Sigmoid colon (tissue), 3 donors: ENCODE measurements around the gene USP40.

Source experiments
- POLR2A ChIP-seq, 2 donors: fragments of 450-650 bp; IDR thresholded peaks; one replicate each; pipeline ENCODE4 v1.6.1; 2016; ENCODE audit warnings: antibody characterized with exemption in 2 of 2, mild to moderate bottlenecking in 2 of 2, moderate library complexity in 2 of 2
- TF ChIP-seq, protein P1 (sequence below), 4 experiments: fragments of 450-650 bp in 3 of 4; fragments of 200-600 bp in 1 of 4; IDR thresholded peaks; one replicate each; pipeline ENCODE4 v1.5.1; 2016 to 2019; ENCODE audit warnings: antibody characterized with exemption in 4 of 4, mild to moderate bottlenecking in 3 of 4, moderate library complexity in 2 of 4

DNA sequence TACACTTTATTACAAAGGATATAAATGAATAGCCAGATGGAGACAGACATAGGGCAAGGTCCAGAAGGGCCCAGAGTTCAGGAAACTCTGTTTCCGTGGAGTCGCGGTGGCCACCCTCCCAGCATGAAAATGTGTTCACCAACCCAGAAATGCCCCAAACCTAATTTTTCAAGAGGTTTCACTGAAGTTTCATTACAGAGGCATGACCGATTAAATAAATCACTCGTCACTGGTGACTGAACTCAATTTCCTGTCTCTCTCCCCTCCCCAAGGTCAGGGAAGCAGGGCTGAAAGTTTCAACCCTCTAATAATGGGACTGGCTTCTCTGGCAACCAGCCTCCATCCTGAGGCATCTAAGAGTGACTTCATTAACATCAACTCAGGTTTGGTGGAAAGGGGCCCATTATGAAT is 22.4 kb downstream of the USP40 start:
- TF ChIP-seq POLR2A (IDR thresholded peaks at IDR 0.05): no peak
- TF ChIP-seq, protein P1, sequence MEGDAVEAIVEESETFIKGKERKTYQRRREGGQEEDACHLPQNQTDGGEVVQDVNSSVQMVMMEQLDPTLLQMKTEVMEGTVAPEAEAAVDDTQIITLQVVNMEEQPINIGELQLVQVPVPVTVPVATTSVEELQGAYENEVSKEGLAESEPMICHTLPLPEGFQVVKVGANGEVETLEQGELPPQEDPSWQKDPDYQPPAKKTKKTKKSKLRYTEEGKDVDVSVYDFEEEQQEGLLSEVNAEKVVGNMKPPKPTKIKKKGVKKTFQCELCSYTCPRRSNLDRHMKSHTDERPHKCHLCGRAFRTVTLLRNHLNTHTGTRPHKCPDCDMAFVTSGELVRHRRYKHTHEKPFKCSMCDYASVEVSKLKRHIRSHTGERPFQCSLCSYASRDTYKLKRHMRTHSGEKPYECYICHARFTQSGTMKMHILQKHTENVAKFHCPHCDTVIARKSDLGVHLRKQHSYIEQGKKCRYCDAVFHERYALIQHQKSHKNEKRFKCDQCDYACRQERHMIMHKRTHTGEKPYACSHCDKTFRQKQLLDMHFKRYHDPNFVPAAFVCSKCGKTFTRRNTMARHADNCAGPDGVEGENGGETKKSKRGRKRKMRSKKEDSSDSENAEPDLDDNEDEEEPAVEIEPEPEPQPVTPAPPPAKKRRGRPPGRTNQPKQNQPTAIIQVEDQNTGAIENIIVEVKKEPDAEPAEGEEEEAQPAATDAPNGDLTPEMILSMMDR (IDR thresholded peaks at IDR 0.05): no peak
